Testis (tissue), 2 donors: ENCODE data around the gene CALR.
"Not testable (repeated sequence)": the region's sequence is repeated elsewhere in the genome, so short reads cannot be mapped to it uniquely, and the experiment has no call there.

Source experiments
- POLR2A ChIP-seq: fragments of 450-650 bp; IDR thresholded peaks from one replicate; pipeline ENCODE4 v1.6.1; 2017; ENCODE audit warnings: antibody characterized with exemption, mild to moderate bottlenecking, moderate library complexity
- TF ChIP-seq, protein P1 (sequence below), 3 experiments: fragments of 450-650 bp in 2 of 3; fragments of 200-600 bp in 1 of 3; sonication (generic) in 1 of 3; IDR thresholded peaks; one replicate each; pipeline ENCODE4 v1.5.1; 2016 to 2019; ENCODE audit warnings: antibody characterized with exemption in 3 of 3, mild to moderate bottlenecking in 2 of 3, moderate library complexity in 1 of 3

DNA sequence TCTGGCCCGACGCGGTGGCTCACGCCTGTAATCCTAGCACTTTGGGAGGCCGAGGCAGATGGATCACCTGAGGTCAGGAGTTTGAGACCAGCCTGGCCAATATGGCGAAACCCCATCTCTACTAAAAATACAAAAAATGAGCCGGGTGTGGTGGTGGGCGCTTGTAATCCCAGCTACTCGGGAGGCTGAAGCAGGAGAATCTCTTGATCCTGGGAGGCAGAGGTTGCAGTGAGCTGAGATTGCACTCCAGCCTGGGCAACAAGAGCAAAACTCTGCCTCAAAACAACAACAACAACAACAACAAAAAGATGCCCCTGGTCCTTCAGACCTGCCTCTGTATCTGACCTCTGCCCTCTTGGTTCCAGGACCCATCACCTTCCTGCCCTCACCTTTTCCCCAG lies 17.2 kb downstream of the CALR start:
- TF ChIP-seq, protein P1, sequence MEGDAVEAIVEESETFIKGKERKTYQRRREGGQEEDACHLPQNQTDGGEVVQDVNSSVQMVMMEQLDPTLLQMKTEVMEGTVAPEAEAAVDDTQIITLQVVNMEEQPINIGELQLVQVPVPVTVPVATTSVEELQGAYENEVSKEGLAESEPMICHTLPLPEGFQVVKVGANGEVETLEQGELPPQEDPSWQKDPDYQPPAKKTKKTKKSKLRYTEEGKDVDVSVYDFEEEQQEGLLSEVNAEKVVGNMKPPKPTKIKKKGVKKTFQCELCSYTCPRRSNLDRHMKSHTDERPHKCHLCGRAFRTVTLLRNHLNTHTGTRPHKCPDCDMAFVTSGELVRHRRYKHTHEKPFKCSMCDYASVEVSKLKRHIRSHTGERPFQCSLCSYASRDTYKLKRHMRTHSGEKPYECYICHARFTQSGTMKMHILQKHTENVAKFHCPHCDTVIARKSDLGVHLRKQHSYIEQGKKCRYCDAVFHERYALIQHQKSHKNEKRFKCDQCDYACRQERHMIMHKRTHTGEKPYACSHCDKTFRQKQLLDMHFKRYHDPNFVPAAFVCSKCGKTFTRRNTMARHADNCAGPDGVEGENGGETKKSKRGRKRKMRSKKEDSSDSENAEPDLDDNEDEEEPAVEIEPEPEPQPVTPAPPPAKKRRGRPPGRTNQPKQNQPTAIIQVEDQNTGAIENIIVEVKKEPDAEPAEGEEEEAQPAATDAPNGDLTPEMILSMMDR (IDR thresholded peaks at IDR 0.05) = not testable (repeated sequence)
- not testable (repeated sequence) for TF ChIP-seq POLR2A
